Pancreas (tissue), 10 donors: ENCODE results near the gene LINGO3. TPM values are rescaled to one million over a fixed set of nuclear protein-coding genes. Genes with fewer than 3 reads are reported as not detected.
A peak's percentile ranks its signal among the peaks of the same experiment; 100 is the strongest.

Experiments used
- ATAC-seq, 4 donors: fragments of 200-7000 bp; cut with Tn5 transposase; one replicate each; pipeline versions ENCODE4 v1.8.0 to v1.9.1; 2020; ENCODE audit warnings: mild to moderate bottlenecking in 4 of 4, moderate library complexity in 4 of 4
- DNase-seq, 6 donors: peaks; one replicate each; pipeline ENCODE4 v3.0.0-alpha.2; 2020
- FAIRE-seq: peaks from 2 replicates; lab custom pipeline; 2012; peaks lifted over from hg19 to GRCh38; lab: Jason Lieb, UNC
- H3K27ac ChIP-seq, 4 donors: fragments of 200-600 bp; sonication (generic); 1 replicate in 3 of 4; 2 replicates in 1 of 4; pipeline versions ENCODE4 v1.5.0 to v1.8.0; 2020
- H3K27me3 ChIP-seq, 4 donors: fragments of 200-600 bp; one replicate each; pipeline ENCODE4 v1.8.0; 2021
- H3K36me3 ChIP-seq, 3 donors: fragments of 200-600 bp; sonication (generic) in 1 of 3; one replicate each; pipeline versions ENCODE4 v1.5.0 to v1.8.0; 2020 to 2021
- H3K4me1 ChIP-seq, 3 donors: fragments of 200-600 bp; one replicate each; pipeline ENCODE4 v1.8.0; 2021
- H3K4me3 ChIP-seq, 4 donors: fragments of 200-600 bp; sonication (generic) in 2 of 4; one replicate each; pipeline versions ENCODE4 v1.5.0 to v1.8.0; 2020 to 2021
- H3K9me3 ChIP-seq, 4 donors: fragments of 200-600 bp; one replicate each; pipeline ENCODE4 v1.8.0; 2021
- WGBS, 2 donors: extraction: QIAGEN DNeasy Blood & Tissue Kit; methylation state at CpG; one replicate each; pipeline ENCODE4 v1.1.7; 2013; 5-methylcytosine and 5-hydroxymethylcytosine counted together
- intact Hi-C, 3 donors: fragments of 100-400 bp; cut with DNase I; formaldehyde crosslinking; loops; one replicate each; pipeline versions ENCODE4 v1.11.1 to v1.14.2; 2022
- polyA plus RNA-seq, 2 donors: library from polyadenylated mRNA; stranded (reverse); fragments of 200-250 nt; gene quantifications; one replicate each; pipeline ENCODE4 v1.2.3, GENCODE V29; 2013
- total RNA-seq, 6 donors: library from RNA; stranded (reverse); fragmentation: NEBNext Ultra II Directional in 4 of 6; extraction: Animal tissue kit (Norgen Biotek cat#: 25700) in 4 of 6; gene quantifications; one replicate each; pipeline versions ENCODE4 v1.2.1 to v1.2.4, GENCODE V29; 2021 to 2023
- TF ChIP-seq, protein P1 (sequence below), 4 donors: fragments of 200-600 bp; sonication (generic) in 3 of 4; IDR thresholded peaks; one replicate each; pipeline versions ENCODE4 v1.5.0 to v1.8.0; 2021; ENCODE audit warnings: antibody characterized with exemption in 4 of 4
- donor health status: healthy with polysubstance abuse.
- donor health status: DM: no; HTN: no; CAD: no; lungs with moderate emphysema.
- donor health status: DM: no; HTN: no; CAD: no.
- donor health status: control.
- donor health status: control.
- donor health status: Bipolar disorder and iron deficiency.
- donor health status: DM: yes; HTN: yes; CAD: no.
- donor health status: DM: no; HTN: no; CAD: no.
- donor health status: DM: no; HTN: no; CAD: no.
- donor health status: DM: yes; HTN: yes; CAD: no.

The LINGO3 gene
- total and polyA plus RNA-seq, 8 donors, result 0.05 to 1.5 (median 0.16) TPM; not detected in 5

DNA sequence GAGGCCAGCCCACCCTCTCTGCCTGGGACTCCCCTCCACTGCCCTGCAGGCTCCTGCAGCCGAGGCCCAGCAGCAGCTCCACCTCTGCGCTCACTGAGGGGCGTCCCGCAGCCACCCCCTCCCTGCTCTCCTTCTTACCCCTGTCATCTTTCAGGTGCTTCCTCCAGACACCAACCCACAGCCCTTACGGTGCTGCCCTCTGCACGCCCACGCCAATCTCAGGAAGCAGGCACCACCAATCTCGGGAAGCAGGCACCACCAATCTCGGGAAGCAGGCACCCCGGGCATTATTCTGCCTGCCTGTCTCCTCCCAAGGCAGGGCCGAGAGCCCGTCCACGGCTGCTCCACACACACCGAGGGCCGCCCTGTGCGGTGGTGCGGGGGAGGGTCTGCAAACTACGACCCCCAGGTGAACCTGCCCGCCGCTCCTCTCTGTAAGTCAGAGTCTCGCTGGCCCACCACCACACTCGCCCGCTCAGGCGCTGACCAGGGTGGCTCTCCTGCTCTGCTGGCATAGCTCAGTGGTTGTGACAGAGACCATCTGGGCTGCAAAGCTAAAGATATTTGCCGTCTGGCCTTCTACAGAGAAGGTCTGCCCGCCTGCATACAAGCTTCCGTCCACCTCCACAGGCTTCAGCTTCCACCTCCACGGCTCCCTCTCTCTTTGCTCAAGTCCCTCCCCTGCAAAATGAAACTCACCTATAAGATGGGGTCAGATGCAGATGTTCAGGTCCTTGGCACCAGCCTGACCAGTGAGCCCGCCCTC is 17.5 kb upstream of the LINGO3 start:
- TF ChIP-seq, protein P1, sequence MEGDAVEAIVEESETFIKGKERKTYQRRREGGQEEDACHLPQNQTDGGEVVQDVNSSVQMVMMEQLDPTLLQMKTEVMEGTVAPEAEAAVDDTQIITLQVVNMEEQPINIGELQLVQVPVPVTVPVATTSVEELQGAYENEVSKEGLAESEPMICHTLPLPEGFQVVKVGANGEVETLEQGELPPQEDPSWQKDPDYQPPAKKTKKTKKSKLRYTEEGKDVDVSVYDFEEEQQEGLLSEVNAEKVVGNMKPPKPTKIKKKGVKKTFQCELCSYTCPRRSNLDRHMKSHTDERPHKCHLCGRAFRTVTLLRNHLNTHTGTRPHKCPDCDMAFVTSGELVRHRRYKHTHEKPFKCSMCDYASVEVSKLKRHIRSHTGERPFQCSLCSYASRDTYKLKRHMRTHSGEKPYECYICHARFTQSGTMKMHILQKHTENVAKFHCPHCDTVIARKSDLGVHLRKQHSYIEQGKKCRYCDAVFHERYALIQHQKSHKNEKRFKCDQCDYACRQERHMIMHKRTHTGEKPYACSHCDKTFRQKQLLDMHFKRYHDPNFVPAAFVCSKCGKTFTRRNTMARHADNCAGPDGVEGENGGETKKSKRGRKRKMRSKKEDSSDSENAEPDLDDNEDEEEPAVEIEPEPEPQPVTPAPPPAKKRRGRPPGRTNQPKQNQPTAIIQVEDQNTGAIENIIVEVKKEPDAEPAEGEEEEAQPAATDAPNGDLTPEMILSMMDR (IDR thresholded peaks at IDR 0.05), result no peak

DNA sequence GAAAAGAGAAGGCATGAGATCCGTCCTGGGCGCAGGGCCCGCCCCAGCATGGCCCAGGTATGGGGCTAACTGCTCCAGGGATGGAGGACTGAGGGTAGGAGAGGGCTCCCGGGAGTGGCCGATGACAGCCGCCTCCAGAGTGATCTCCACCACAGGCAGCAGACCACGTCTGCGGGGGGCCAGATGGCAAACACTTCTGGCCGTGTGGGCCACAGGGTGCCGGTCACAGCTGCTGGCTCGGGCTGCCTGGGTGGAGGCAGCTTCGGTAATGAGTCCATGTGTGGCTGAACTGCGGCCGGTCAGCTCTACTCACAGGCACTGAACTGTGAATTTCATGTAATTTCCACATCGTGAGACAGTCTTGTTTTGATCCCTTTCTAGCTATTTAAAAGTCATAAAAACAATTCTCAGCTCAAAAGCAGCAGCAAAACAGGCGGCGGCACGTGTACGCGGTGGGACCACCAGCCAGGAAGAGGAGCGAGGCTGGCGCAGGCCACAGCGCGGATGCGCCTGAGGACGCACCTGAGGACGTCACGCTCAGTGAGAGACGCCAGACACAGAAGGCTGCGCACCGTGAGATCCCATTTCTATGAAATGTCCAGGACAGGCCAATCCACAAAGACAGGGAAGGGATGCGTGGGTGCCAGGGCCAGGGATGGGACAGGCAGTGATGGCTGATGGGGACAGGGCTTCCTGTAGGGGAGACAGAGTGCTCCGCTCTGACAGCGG is 16.4 kb upstream of the LINGO3 start:
- no peak for DNase-seq
- no peak overlapping the region for H3K27ac ChIP-seq
- TF ChIP-seq, protein P1 (IDR thresholded peaks at IDR 0.05), result no peak
- H3K4me3 ChIP-seq, result no peak overlapping the region
- no peaks in the 10 kb centered on the region for H3K9me3 ChIP-seq
- intact Hi-C loops, result no loop called here
- peaks cover 0 to 8% (median 0%) of the 10 kb centered on the region in 3 donors for H3K36me3 ChIP-seq
- peaks cover 10 to 15% (median 13%) of the 10 kb centered on the region in 3 donors for H3K4me1 ChIP-seq
- whole genome bisulfite sequencing, 2 donors, result 89 to 90% methylated on average over 34 of the region's 34 CpGs
- no peak for FAIRE-seq
- no peaks in the 10 kb centered on the region for H3K27me3 ChIP-seq
- ATAC-seq, result no peak

More for the DNA sequence above, 17.5 kb upstream of the LINGO3 start:
- no peak for FAIRE-seq
- H3K4me3 ChIP-seq, result no peak overlapping the region
- no peak for ATAC-seq
- peak in 1 of 6 donors; percentile 64 for DNase-seq
- no peaks in the 10 kb centered on the region for H3K9me3 ChIP-seq
- no peak overlapping the region for H3K27ac ChIP-seq
- peaks cover 0 to 8% (median 0%) of the 10 kb centered on the region in 3 donors for H3K36me3 ChIP-seq
- intact Hi-C loops, result no loop called here
- no peaks in the 10 kb centered on the region for H3K27me3 ChIP-seq
- H3K4me1 ChIP-seq, result peaks cover 12 to 24% (median 16%) of the 10 kb centered on the region in 3 donors
- WGBS, 2 donors, result 81 to 85% methylated on average over 29 of the region's 29 CpGs

DNA sequence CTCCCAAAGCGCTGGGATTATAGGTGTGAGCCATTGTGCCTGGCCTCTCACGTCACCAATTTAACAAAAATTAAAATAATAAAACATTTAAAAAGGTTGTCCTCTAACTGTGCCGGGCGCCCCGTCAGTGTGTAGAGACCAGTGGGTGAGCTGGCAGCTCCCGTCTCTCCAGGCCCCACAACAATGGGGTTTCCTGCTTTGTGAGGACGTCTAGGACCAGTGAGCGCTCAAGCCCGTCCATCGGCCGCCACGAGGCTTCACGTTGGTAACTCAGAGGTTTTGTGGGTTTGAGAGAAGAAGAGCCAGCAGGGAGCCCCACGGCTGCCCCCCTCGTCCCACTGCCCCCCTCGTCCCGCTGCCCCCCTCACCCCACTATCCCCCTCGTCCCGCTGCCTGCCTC is 15.8 kb upstream of the LINGO3 start:
- no peak for FAIRE-seq
- WGBS, 2 donors, result 92 to 94% methylated on average over 19 of the region's 19 CpGs
- Histone ChIP-seq H3K9me3 (no peaks in the 10 kb centered on the region), H3K27ac (no peak overlapping the region), H3K4me1 (peaks cover 9 to 11% (median 10%) of the 10 kb centered on the region in 3 donors), H3K27me3 (no peaks in the 10 kb centered on the region), H3K4me3 (no peak overlapping the region), H3K36me3 (peaks cover 0 to 8% (median 0%) of the 10 kb centered on the region in 3 donors)
- TF ChIP-seq, protein P1 (IDR thresholded peaks at IDR 0.05), result no peak
- DNase-seq, result no peak
- intact Hi-C loops, result no loop called here
- ATAC-seq, result no peak

DNA sequence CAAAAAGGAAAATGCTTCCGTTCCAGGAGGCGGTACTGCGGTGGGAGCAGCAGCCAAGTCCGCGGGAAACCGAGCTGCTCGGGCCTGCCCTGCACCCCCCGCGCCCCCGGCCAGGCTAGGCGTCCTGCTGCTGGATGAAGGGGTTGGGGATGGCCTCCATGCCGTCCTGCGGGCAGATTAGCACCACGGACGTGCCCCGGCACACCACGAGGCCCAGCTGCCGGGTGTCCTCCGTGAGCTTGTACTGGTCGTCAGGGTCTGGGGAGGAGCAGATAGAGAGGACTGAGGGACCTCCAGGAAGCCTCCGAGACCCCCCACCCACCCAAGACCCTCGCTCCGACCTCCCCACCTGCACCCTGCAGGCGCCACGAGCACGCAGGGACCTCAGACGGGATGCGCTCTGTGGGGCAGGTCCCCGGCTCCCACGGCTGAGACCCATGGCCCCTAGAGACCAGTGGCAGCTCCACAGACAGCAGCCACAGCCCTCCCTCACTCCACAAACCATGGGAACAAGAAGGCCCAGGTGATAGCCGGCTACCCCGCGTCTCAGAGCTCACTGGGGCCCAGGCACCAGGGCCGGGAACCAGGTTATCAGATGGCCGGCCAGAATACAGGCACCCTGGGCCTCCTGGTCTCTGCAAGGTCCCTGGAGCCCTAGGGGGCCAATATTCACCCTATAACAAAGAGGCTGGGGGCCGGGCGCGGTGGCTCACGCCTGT is 13.8 kb upstream of the LINGO3 start:
- H3K36me3 ChIP-seq, result peaks cover 0 to 8% (median 0%) of the 10 kb centered on the region in 3 donors
- no peak overlapping the region for H3K4me3 ChIP-seq
- TF ChIP-seq, protein P1 (IDR thresholded peaks at IDR 0.05), result no peak
- intact Hi-C loops, result no loop called here
- no peak overlapping the region for H3K27ac ChIP-seq
- peaks cover under 1 to 2% (median 2%) of the 10 kb centered on the region in 3 donors for H3K4me1 ChIP-seq
- no peaks in the 10 kb centered on the region for H3K9me3 ChIP-seq
- ATAC-seq (no peak), FAIRE-seq (no peak), DNase-seq (peak in 1 of 6 donors; percentile 67)
- H3K27me3 ChIP-seq, result no peaks in the 10 kb centered on the region
- 93% methylated on average over 39 of the region's 39 CpGs for WGBS, 2 donors
